ENCODE data around the gene CCDC152.

GRCh38 chr5:42826757-42827515 lies 70.3 kb downstream of the CCDC152 start:
- TF ChIP-seq CTCF (IDR thresholded peaks at IDR 0.05; ENCODE audit: low read length) (no peak), EZH2 (IDR thresholded peaks at IDR 0.05; ENCODE audit: borderline replicate concordance, low read length) (no peak)
